IPS-18a (cell line): ENCODE results near the gene HOXB5.

Experiments
- H3K27ac ChIP-seq: one replicate; pipeline ENCODE4 v1.5.1; 2013; ENCODE audit warnings: low read length
- H3K27me3 ChIP-seq: one replicate; pipeline ENCODE4 v1.6.1; 2013; ENCODE audit warnings: mild to moderate bottlenecking, low read length; ENCODE audit not compliant: control insufficient read depth, insufficient read depth
- H3K36me3 ChIP-seq: one replicate; pipeline ENCODE4 v1.6.1; 2013; ENCODE audit warnings: low read depth, low read length; ENCODE audit not compliant: control insufficient read depth
- H3K4me1 ChIP-seq: one replicate; pipeline ENCODE4 v1.6.1; 2013; ENCODE audit warnings: low read depth, low read length; ENCODE audit not compliant: control insufficient read depth
- H3K4me3 ChIP-seq: one replicate; pipeline ENCODE4 v1.5.1; 2013; ENCODE audit warnings: low read length
- H3K9ac ChIP-seq: one replicate; pipeline ENCODE4 v1.6.1; 2013; ENCODE audit warnings: mild to moderate bottlenecking, low read length, moderate library complexity
- H3K9me3 ChIP-seq: one replicate; pipeline ENCODE4 v1.6.1; 2013; ENCODE audit warnings: low read depth, low read length; ENCODE audit not compliant: control insufficient read depth

The HOXB5 gene

GRCh38 chr17:48593126-48593829 lies at the start of gene HOXB5:
TSS of gene HOXB5 (minus strand) at chr17:48593779. CDS start at chr17:48593682, 97 bp downstream.
- no peak within 1 kb of the TSS for H3K4me3 ChIP-seq
- H3K36me3 ChIP-seq: no peaks in the 10 kb centered on the region
- H3K27me3 ChIP-seq: peaks cover 100% of the 10 kb centered on the region
- H3K27ac ChIP-seq: no peak within 1 kb of the TSS
- no peaks in the 10 kb centered on the region for H3K9me3 ChIP-seq
- H3K9ac ChIP-seq: no peak within 1 kb of the TSS
- peaks cover 4% of the 10 kb centered on the region for H3K4me1 ChIP-seq

DNA sequence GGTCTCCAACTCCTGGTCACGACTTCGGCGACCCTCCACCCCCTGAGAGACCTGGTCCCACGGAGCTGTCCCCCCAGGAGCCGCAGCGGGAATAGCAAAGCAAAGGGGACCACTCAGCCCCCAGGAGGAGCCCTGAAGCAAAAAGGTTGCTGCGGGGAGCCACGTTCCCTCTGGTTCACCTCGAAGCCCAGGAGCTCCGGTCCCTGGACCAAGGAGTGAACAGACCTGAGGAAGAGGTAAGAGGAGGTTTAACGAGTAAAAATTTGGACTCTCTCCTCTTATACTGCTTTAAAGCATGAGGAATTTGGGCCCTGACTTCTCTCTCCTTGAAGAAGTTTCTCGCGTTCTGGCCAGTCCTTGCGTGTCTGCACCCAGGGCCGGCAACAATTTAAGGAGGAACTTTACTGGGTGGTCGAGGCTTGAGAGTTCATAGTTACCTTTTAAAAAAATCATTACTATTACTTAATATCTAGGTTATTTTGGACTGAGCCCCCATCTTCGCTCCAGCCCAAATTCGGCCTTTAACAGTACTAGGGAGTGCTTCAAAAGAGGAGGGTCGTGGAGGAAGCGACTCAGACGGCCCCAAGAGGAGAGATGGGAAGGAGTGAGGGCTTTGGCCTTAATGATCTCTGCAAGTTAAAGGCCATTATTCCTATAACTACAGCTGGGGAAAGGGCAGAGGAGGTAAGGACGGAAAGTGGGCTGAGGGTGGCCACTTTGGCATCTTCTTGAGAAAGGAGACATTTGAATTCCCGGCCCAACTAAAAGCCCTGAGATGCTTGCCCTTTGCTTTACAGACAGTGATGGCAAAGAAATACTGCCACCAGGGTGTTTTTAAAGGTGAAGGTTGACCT lies 49.5 kb upstream of the HOXB5 start:
- H3K27me3 ChIP-seq: peaks cover 100% of the 10 kb centered on the region
- H3K27ac ChIP-seq: no peak overlapping the region
- H3K9me3 ChIP-seq: no peaks in the 10 kb centered on the region
- no peak overlapping the region for H3K9ac ChIP-seq
- H3K36me3 ChIP-seq: no peaks in the 10 kb centered on the region
- H3K4me3 ChIP-seq: no peak overlapping the region
- no peaks in the 10 kb centered on the region for H3K4me1 ChIP-seq

GRCh38 chr17:48642059-48642842 lies 48.7 kb upstream of the HOXB5 start:
- Histone ChIP-seq H3K27ac (no peak overlapping the region), H3K9me3 (no peaks in the 10 kb centered on the region), H3K27me3 (peaks cover 100% of the 10 kb centered on the region), H3K36me3 (no peaks in the 10 kb centered on the region), H3K9ac (no peak overlapping the region), H3K4me1 (no peaks in the 10 kb centered on the region), H3K4me3 (no peak overlapping the region)

- Histone ChIP-seq H3K4me1 (no peaks in the 10 kb centered on the region), H3K9ac (no peak overlapping the region), H3K36me3 (no peaks in the 10 kb centered on the region), H3K9me3 (no peaks in the 10 kb centered on the region), H3K27ac (no peak overlapping the region), H3K4me3 (no peak overlapping the region), H3K27me3 (peaks cover 100% of the 10 kb centered on the region)
Observed at GRCh38 chr17:48641541-48642058, 48.0 kb upstream of the HOXB5 start.

DNA sequence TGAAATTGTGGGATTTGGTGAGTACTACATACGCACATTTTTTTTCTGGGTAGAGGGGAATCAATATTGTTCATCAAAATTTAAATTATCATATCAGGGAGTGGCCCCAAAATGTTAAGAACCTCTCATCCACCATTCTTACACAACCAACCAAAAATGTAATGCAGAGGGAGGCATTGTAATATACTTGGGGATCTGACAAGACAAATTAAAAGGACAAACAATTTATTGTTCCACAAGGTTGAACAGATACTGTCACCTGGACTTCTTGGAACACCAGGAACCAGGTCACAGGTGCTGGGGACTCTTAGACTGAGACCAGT lies 47.2 kb upstream of the HOXB5 start:
- Histone ChIP-seq H3K4me3 (no peak overlapping the region), H3K4me1 (no peaks in the 10 kb centered on the region), H3K9me3 (no peaks in the 10 kb centered on the region), H3K36me3 (no peaks in the 10 kb centered on the region), H3K9ac (no peak overlapping the region), H3K27me3 (peaks cover 100% of the 10 kb centered on the region), H3K27ac (no peak overlapping the region)

DNA sequence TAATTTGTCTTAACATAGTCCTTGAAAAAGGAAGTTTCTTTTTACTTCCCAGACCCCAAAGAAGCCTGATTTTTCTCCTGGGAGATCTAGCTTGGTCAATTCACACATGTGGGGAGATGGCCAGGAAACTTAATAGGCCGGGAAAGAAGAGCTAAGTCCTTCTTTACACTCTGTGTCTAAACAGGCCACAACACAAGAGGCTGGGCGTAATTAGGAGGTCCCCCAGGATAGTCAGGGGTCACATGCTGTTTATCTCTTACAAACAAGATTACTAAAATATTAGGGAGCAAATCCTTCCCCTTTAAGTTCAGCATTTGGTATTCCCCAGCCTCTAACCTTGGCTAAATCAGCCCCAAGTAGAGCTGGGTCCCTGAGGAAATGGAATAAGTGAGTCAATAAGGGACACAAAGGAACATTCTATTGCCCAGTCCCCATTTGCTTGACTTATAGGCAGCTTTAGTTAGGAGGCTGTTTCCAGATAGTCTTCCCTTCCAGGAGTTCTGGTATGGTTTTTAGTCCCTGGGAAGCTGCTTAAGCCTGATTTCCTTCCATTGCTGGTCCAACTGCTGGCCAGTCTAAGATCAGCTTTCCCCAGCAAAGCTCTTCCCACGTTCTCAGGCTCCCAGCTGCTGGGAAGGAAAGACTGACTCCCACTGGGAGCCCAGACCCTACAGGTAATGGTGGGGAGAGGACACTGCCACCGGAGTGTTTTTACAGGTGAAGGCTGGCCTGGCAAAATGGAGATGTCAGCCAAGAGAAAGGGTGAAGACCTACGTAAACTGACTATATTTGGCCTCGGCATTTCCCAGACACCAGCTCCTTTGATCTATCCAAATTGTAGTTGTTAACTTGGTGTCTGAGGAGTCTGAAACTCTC lies 46.6 kb upstream of the HOXB5 start:
- no peak overlapping the region for H3K27ac ChIP-seq

GRCh38 chr17:48639136-48639535 lies 45.6 kb upstream of the HOXB5 start:
- Histone ChIP-seq H3K9me3 (no peaks in the 10 kb centered on the region), H3K9ac (no peak overlapping the region), H3K4me3 (no peak overlapping the region), H3K27me3 (peaks cover 100% of the 10 kb centered on the region), H3K4me1 (no peaks in the 10 kb centered on the region), H3K27ac (no peak overlapping the region), H3K36me3 (no peaks in the 10 kb centered on the region)

More for the DNA sequence above, 46.6 kb upstream of the HOXB5 start:
- H3K36me3 ChIP-seq: no peaks in the 10 kb centered on the region
- no peak overlapping the region for H3K4me3 ChIP-seq
- H3K27me3 ChIP-seq: peaks cover 100% of the 10 kb centered on the region
- H3K9ac ChIP-seq: no peak overlapping the region
- H3K9me3 ChIP-seq: no peaks in the 10 kb centered on the region
- H3K4me1 ChIP-seq: no peaks in the 10 kb centered on the region

DNA sequence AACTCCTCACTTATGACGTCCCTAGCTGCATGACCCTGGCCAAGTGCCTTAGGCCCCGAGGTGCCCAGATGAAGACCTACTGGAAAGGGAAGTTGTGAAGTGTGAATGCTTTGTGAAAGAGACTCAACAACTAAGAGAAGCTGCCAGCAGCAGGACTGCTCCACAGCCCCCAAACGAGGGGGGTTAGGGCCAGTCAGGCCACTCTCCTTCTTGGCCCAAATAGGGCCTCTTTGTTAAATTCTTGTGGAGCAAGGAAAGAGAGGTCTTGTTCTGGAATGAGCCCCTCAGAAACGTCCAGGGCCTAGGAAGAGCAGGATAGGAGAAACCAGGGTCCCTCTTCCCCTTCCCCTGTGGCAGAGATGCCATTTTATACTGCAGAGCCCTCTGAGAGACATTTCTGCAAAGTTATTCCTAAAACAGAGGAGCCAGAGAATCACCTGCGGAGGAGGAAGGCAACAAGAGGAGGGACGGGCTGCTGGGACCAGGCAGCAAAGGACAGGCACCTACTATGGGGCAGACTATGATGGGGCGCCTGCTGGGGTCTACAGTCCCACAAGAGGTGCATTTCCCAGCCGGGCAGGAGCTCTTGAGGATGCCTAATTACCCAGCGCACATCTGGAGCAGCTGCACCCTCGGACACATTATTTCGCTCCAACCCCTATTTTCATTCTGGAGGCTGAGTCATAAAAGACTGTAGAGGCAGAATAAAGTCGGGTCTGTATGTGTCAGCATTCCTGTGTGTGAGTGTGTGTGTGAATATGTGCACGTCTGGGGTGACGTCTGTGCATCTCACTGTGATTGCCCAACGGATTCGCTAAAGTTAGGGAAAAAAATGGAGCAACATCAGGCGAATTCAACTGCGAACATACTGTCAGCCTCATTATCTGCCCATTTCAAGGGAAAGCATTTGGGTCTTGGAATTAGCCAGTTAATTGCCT lies 44.0 kb upstream of the HOXB5 start:
- Histone ChIP-seq H3K9ac (no peak overlapping the region), H3K9me3 (no peaks in the 10 kb centered on the region), H3K36me3 (no peaks in the 10 kb centered on the region), H3K27me3 (peaks cover 100% of the 10 kb centered on the region), H3K4me3 (no peak overlapping the region), H3K27ac (no peak overlapping the region), H3K4me1 (no peaks in the 10 kb centered on the region)

DNA sequence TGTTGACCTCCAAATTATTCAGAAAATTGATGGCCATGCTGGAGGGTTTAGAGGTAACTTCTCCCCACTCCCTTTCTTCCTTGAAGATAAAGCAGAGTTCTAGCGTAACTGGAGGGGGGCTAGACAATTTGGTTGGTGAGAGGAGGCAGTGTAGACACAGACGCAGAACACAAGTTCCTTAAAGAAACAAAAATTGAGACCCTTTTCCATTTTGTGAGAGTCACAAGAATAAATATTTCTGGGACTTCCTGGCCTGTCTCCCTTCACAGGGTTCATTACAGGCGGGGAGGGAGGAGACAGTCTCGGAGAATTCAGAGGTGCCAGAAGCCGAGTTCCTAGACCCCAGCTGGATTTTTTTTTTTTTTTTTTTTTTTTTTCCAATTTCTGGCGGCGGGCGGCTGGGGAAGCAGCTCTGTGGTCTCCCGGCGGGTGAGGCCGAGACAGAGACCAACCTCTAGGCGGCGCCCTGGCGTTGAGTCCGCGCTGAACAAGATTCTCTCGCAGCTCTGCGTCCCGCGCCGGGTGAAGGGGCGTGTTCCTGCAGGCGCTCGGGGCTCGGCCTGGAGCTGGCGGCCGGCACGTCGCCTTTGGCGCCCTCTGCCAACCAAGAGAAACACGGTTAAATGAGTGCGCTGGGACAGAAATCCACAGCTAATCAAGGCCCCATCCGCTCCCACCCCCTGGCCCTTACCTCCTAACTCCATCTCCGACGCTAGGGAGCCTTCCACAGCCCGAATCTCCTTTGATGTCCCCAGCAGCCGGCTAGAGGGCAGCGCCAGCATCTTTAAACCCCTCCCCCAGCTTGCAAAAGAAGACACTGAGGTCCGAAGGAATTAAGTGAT lies 42.8 kb upstream of the HOXB5 start:
- peaks cover 100% of the 10 kb centered on the region for H3K27me3 ChIP-seq
- H3K9me3 ChIP-seq: no peaks in the 10 kb centered on the region
- no peaks in the 10 kb centered on the region for H3K4me1 ChIP-seq
- no peaks in the 10 kb centered on the region for H3K36me3 ChIP-seq
- H3K9ac ChIP-seq: no peak overlapping the region
- H3K4me3 ChIP-seq: no peak overlapping the region
- no peak overlapping the region for H3K27ac ChIP-seq
